BJ (cell line): Measurements from ENCODE around the gene STK33. TPM values are rescaled to one million over a fixed set of nuclear protein-coding genes. Genes with fewer than 3 reads are reported as not detected.

Experiments used
- CTCF ChIA-PET: fragments of 350-600 bp; formaldehyde crosslinking; extraction: SDS; loops from one replicate; lab custom pipeline; 2021; ENCODE audit warnings: antibody characterized with exemption, inconsistent platforms; lab: Yijun Ruan, JAX
- POLR2A ChIA-PET: fragments of 300-600 bp; sonication (Branson Sonifier 250); formaldehyde crosslinking; extraction: SDS; loops from one replicate; lab custom pipeline; 2021; ENCODE audit warnings: antibody characterized with exemption; lab: Charles Lee
- DNase-seq: peaks from one replicate; pipeline ENCODE4 v3.0.0-alpha.2; 2011; ENCODE audit warnings: low read depth
- H3K27me3 ChIP-seq: 2 replicates; pipeline ENCODE4 v1.6.0; 2011; ENCODE audit warnings: low read length; ENCODE audit not compliant: control insufficient read depth, insufficient read depth
- H3K36me3 ChIP-seq: 2 replicates; pipeline ENCODE4 v1.5.1; 2011; ENCODE audit warnings: low read length; ENCODE audit not compliant: control insufficient read depth, insufficient read depth
- H3K4me3 ChIP-seq: 2 replicates; pipeline ENCODE4 v1.5.1; 2011; ENCODE audit warnings: low read depth, mild to moderate bottlenecking, control low read depth, low read length
- polyA plus RNA-seq: library from polyadenylated mRNA; depleted of rRNA; stranded (reverse); fragments of >200 nt; gene quantifications from 2 replicates; pipeline ENCODE4 v1.2.3, GENCODE V29; 2011
- TF ChIP-seq, protein P1 (sequence below): IDR thresholded peaks from 2 replicates; pipeline ENCODE4 v1.5.1; 2011; ENCODE audit warnings: low read depth, mild to moderate bottlenecking, control low read depth, inconsistent platforms, low read length, moderate library complexity; ENCODE audit not compliant: insufficient read depth

The STK33 gene
- polyA plus RNA-seq, 1 experiment: 3.0 TPM

- TF ChIP-seq, protein P1, sequence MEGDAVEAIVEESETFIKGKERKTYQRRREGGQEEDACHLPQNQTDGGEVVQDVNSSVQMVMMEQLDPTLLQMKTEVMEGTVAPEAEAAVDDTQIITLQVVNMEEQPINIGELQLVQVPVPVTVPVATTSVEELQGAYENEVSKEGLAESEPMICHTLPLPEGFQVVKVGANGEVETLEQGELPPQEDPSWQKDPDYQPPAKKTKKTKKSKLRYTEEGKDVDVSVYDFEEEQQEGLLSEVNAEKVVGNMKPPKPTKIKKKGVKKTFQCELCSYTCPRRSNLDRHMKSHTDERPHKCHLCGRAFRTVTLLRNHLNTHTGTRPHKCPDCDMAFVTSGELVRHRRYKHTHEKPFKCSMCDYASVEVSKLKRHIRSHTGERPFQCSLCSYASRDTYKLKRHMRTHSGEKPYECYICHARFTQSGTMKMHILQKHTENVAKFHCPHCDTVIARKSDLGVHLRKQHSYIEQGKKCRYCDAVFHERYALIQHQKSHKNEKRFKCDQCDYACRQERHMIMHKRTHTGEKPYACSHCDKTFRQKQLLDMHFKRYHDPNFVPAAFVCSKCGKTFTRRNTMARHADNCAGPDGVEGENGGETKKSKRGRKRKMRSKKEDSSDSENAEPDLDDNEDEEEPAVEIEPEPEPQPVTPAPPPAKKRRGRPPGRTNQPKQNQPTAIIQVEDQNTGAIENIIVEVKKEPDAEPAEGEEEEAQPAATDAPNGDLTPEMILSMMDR: no peak
- H3K4me3 ChIP-seq: no peak overlapping the region
- DNase-seq: no peak
- no peaks in the 10 kb centered on the region for H3K36me3 ChIP-seq
- POLR2A ChIA-PET: no interaction called here
- H3K27me3 ChIP-seq: 0 out of 2 replicates have a peak, but pooled peaks cover 2% of the 10 kb centered on the region
- CTCF ChIA-PET: interaction anchor here (0.6 kb wide), 2 partner anchors 16 to 88 kb away, joined by 3 to 4 read pairs; no protein-coding TSS in a partner anchor
Observed at GRCh38 chr11:8596504-8597046, 2.5 kb upstream of the STK33 start.

GRCh38 chr11:8593455-8593854, 573 bp downstream of the STK33 start:
- Histone ChIP-seq H3K4me3 (peak overlapping the region; percentile 62), H3K27me3 (0 out of 2 replicates have a peak, but pooled peaks cover 2% of the 10 kb centered on the region), H3K36me3 (no peaks in the 10 kb centered on the region)
- CTCF ChIA-PET: interaction anchor here (1.0 kb wide), 1 partner anchor 9 kb away, joined by 3 read pairs; no protein-coding TSS in a partner anchor
- POLR2A ChIA-PET: interaction anchor here (1.2 kb wide), 1 partner anchor 11 kb away, joined by 4 read pairs; no protein-coding TSS in a partner anchor
- TF ChIP-seq, protein P1: no peak
- DNase-seq: no peak

DNA sequence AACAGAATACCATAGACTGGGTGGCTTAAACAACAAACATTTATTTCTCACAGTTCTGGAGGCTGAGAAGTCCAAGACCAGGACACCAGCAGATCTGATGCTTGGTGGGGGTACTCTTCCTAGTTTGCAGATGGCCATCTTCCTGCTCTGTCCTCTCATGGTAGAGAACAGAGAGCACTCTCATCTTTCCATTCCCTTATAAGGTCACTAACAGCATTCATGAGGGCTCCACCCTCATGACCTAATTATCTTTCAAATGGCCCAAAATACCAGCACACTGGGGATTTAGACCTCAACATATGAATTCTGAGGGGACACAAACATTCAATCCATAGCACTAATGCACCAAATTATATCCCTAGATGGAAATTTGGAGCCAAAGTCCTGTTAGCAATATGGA, 6.1 kb downstream of the STK33 start:
- Histone ChIP-seq H3K4me3 (no peak overlapping the region), H3K36me3 (no peaks in the 10 kb centered on the region), H3K27me3 (no peaks in the 10 kb centered on the region)
- CTCF ChIA-PET: no interaction called here
- POLR2A ChIA-PET: no interaction called here
- TF ChIP-seq, protein P1: no peak
- no peak for DNase-seq

GRCh38 chr11:8586805-8587204, 7.2 kb downstream of the STK33 start:
- H3K4me3 ChIP-seq: no peak overlapping the region
- no peak for DNase-seq
- CTCF ChIA-PET: no interaction called here
- no peaks in the 10 kb centered on the region for H3K36me3 ChIP-seq
- POLR2A ChIA-PET: no interaction called here
- TF ChIP-seq, protein P1: no peak
- no peaks in the 10 kb centered on the region for H3K27me3 ChIP-seq

GRCh38 chr11:8586184-8586583, 7.8 kb downstream of the STK33 start:
- no peaks in the 10 kb centered on the region for H3K27me3 ChIP-seq
- no peak for DNase-seq
- CTCF ChIA-PET: no interaction called here
- POLR2A ChIA-PET: no interaction called here
- no peak overlapping the region for H3K4me3 ChIP-seq
- TF ChIP-seq, protein P1: no peak
- no peaks in the 10 kb centered on the region for H3K36me3 ChIP-seq
